Activated CD4-positive, alpha-beta T cell treated with anti-CD3 and anti-CD28 coated beads, Interleukin-2, amount 50 U/mL, for 4 hours (primary cell): ENCODE results near the gene NRP1.
"Not testable (repeated sequence)": the region's sequence is repeated elsewhere in the genome, so short reads cannot be mapped to it uniquely, and the experiment has no call there.

Experiments used
- DNase-seq, 2 experiments: peaks; one replicate each; pipeline ENCODE4 v3.0.0-alpha.2; 2020

NRP1 gene

DNA sequence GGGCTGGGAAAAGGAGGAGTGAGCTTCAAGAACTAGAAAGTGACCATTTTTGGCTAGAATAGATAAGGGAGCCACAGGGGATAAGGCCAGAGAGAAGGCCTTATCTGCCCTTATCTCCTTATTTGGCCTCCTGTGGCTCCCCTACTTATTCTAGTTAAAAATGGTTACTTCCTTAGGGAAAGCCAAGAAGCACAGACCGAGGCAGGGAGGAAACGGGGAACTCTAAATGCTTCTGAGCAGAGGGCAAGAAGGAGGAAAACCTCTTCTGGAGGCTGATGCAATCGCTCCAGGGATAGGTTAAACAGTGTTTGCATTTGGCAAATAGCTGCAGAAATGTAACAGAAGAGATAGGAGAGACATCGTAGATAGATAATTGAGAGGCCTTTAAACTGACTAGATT, 18.6 kb downstream of the NRP1 start:
- no peak for DNase-seq

GRCh38 chr10:33314811-33315561, 19.5 kb downstream of the NRP1 start:
- no peak for DNase-seq

DNA sequence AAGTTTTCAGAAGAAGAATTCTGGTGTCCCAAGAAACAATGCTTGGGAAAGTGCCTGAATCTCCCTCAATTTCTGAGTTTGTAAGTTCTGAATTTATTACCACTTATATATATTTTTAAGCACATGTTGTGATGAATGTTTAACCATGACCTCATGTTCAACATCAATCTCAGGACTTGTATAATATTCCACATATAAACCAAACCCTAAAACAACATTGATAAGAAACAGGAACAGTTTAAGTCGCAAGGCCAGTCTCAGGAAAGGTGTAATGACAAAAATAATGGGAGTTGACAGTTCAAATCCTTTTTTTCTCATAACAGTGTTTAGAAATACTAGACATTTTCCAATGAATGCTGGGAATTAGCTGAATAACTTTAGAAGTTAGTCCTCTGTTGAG, 22.8 kb downstream of the NRP1 start:
- DNase-seq: no peak

GRCh38 chr10:33310853-33311252, 23.6 kb downstream of the NRP1 start:
- no peak for DNase-seq

GRCh38 chr10:33309406-33309805, 25.1 kb downstream of the NRP1 start:
- no peak for DNase-seq

DNA sequence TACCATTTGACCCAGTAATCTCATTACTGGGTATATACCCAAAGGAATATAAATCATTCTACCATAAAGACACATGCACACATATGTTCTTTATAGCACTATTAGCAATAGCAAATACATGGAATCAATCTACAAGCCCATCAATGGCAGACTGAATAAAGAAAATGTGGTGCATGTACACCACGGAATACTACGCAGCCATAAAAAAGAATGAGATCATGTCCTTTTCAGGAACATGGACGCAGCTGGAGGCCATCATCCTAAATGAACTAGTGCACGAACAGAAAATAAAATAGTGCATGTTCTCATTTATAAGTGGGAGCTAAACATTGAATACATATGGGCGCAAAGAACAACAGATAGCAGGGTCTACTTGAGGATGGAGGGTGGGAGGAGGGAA, 26.6 kb downstream of the NRP1 start:
- no peak for DNase-seq

GRCh38 chr10:33306701-33307519, 27.6 kb downstream of the NRP1 start:
- DNase-seq: no peak

DNA sequence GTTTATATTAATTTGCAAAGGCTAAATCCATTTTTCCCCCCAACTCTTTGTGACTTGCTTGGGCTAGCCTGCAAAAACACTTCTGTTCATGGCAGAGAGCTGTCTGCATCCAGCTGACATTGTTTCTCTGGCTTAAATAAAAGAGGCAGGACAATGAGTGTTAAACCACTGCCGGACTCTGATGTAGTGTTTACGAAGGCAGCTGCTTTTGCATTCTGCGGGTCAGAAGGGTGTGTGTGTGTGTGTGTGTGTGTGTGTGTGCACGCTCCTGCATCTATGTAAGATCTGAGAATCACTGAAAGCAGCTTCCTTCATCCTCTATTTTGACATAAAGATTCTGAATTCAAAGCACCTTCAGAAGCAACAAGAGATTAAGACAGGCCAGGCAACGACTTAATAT, 28.3 kb downstream of the NRP1 start:
- DNase-seq: no peak

GRCh38 chr10:33304423-33305225, 29.8 kb downstream of the NRP1 start:
- no peak for DNase-seq

- DNase-seq: no peak
Observed at GRCh38 chr10:33303988-33304387, 30.5 kb downstream of the NRP1 start.

DNA sequence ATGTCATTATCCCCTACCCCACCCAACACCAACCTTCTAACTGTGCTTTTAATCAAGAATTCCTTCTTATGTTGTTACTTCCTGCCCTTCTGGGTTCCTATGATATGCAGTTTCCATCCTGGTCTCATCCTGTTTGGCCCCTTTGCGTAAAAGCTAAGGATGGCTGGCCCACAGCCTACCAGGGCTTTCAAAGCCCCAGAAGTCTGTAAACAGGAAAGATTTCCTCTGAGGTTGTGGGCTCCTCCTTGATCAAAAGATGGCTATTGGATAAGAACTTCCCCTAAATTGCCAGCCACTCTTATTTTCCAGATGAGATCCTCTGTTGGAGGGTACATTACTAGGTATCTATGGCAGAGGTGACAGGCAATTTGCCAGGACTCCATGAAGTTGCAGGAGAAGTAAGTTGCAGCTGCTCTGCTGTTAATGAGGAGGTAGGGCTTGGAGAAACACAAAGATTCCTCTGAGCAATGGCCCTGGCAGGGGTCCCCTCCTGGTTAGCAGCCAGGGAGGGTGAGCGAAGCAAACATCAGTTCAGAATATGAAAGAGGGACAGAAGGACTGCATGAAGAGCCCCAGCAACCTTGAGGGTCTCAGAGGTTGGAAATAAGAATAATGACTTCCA, 32.1 kb downstream of the NRP1 start:
- DNase-seq: no peak

DNA sequence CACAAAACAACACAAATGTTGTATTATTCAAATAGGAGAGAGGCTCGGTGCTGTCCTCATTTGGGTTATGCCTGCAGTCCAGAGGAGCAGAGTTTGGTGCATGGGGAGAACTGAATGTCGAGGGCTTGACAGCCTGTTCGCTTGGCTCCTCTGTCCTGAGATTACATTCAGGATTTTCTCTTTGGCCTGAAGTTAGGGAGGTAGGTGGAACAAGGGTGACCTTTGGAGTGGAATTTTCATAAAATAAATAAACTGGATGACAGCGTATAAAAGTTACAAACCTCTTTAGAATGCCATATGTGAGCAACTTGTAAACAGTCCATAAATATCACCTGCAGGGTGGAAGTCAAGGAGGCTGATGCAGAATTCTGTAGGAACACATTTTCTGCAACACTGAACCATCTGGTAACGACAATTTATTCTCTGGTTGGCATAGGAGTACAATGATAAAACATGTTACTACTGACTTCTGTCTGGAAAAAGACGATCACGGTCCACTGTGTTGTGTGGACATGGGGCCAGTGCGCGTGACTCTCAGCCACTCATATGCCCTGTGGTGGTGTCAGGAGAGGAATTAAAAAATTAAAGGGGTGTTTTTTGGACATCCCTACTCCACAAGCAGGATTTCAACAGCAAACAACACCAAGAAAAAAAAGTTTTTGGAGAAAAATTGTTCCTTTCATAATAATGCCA, 33.2 kb downstream of the NRP1 start:
- DNase-seq: no peak

DNA sequence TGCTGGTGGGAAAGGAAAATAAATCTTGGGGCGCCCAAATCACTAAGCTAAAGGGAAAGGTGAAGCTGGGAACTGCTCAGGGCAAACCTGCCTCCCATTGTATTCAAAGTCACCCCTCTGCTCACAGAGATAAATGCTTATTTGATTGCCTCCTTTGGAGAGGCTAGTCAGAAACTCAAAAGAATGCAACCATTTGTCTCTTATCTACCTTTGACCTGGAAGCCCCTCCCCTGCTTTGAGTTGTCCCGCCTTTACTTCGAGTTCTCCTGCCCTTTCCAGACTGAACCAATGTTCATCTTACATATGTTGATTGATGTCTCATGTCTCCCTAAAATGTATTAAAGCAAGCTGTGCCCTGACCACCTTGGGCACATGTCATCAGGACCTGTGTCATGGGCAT, 33.9 kb downstream of the NRP1 start:
- not testable (repeated sequence) for DNase-seq

GRCh38 chr10:33298893-33299292, 35.6 kb downstream of the NRP1 start:
- DNase-seq: no peak

- no peak for DNase-seq
Observed at GRCh38 chr10:33298110-33298509, 36.4 kb downstream of the NRP1 start.

DNA sequence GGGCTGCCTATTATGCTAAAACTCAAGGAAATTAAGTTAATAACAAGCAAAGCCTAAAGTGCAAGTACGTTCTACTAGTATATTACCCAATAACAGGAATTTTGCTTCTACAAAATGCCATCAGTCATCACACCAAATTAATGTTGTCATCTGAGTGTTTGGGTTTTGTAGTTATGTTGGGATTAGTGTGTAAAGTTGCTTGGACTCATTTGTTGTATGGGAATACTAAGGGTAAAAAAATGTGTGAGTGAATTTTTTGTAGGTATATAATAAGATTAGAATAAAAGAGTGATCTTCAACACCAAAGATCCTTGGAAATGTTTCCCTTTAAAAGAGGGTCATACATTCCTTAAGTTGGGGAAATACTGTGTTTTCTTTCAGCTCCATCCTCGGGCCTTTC, 38.6 kb downstream of the NRP1 start:
- no peak for DNase-seq

GRCh38 chr10:33293531-33294170, 40.8 kb downstream of the NRP1 start:
- no peak for DNase-seq

GRCh38 chr10:33293076-33293475, 41.4 kb downstream of the NRP1 start:
- no peak for DNase-seq

- no peak for DNase-seq
Observed at GRCh38 chr10:33291053-33291592, 43.3 kb downstream of the NRP1 start.

DNA sequence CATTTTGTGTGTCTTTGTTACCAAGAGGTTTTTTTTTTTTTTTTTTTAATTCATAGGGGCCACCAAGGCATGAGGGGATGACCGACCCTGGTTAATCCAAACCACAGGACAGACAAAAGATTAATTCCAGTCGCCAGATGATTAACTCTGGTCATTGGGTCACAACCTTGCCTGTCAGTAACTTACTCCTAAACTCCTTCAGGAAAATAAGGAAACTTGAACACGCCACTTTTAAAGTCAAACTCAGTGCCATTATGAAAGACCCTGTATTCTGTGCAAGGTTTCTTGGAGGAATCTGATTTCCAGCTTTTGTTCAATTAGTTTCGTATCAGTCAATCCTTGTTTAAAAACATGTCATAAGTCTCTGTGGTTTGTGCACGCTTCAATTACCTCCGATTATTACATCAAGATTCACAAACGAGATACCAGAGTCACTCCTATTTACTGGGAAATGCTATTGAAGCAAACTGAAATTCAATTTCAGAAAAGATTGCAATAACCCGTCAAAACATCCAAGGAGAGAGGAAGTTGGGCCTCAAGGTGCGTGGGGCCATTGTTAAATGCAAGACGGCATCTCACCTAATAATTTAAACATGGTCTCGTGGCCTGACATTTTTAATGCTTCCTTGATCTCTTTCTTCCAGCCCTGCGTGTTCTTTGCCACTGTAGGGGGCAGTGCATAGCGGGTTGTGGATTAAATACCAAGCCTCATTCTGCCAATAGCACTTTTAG, 44.0 kb downstream of the NRP1 start:
- no peak for DNase-seq

DNA sequence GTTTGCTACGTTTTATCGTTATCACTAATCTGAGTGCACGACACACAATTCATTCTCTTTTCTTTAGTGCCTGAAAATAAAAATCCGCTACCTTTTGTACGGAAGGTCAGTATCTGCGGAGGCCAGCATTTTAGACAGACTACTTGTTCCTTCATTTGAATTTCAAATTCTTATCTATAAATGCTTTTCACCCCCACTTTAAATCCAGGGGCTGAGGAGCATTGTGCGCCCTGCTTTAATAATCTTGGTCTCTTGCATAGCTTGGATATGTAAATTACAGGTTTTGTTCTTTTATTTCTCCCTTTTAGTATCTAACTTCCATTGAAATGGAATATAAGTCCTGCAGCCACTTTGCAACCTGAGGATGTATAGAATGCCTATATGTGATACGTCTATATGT, 44.7 kb downstream of the NRP1 start:
- no peak for DNase-seq
